HG03066 (cell line): ENCODE data around the gene REPS2.

Experiments used
- ATAC-seq: cut with Tn5 transposase; IDR thresholded peaks from one replicate; pipeline ENCODE4 v1.9.1; 2021; ENCODE audit warnings: low read depth; ENCODE audit not compliant: unreplicated experiment

REPS2 gene

DNA sequence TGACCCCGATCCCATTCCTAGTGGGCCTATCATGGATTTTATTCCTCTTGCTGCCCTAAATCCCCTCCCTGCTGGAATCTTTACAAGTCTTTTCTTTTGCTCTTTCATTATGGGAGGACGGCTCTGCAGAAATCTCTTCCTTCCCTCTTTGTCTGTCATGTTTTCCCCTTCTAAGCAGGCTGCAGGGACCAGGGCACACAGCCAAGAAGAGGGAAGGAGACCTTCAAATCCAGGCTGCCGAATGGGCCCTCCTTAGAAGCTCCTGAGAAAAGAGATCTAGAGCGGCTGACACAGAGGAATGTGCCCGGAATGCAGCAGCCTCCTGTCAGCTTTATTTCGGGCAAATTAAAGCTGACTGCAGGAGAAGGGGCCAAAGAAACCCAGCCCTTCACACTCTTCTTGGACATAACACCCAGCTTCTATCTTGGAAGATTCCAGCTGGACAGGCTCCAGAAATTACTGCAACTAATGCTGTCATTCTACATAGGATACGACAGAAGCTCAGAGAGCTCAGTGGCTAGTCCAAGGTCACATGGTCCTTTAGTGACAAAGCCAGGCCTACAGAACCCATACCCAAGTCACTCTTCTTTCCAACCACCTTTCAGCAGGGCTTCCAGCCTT, 240.8 kb downstream of the REPS2 start:
- no peak for ATAC-seq

DNA sequence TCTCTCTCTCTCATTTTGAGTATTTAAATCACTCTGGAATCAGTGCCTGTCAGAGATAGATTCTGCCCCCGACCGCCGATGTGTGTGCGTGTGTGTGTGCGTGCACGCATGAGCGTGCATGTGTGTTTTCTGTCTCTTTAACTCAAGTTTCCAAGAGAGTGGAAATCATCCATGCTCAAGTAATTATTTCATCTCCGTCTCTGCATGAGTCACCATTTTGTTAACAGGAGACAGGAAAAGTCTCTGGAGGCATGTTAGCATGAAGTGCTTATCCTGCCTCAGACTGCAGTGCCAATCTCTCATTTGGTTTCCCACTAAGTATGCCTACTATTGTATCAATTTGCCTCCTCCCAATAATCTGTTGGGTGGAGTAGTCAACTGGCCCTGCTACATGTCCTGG, 245.6 kb downstream of the REPS2 start:
- no peak for ATAC-seq
